HG03460 (cell line): ENCODE data around the gene FBXO41.

Source experiments
- ATAC-seq: cut with Tn5 transposase; IDR thresholded peaks from one replicate; pipeline ENCODE4 v1.9.1; 2021; ENCODE audit not compliant: unreplicated experiment

FBXO41 gene

GRCh38 chr2:73289304-73289703 is 5.0 kb upstream of the FBXO41 start:
- no peak for ATAC-seq

GRCh38 chr2:73286134-73286655 is 1.9 kb upstream of the FBXO41 start:
- ATAC-seq = no peak

GRCh38 chr2:73285159-73285739 is 971 bp upstream of the FBXO41 start:
- ATAC-seq = peak; percentile 58

- peak; percentile 15 for ATAC-seq
These were observed 558 bp downstream of the FBXO41 start for GRCh38 chr2:73283545-73284295.

- no peak for ATAC-seq
These were observed 1.2 kb downstream of the FBXO41 start for GRCh38 chr2:73282924-73283544.

- ATAC-seq = no peak
These were observed 3.0 kb downstream of the FBXO41 start for GRCh38 chr2:73281244-73281643.

GRCh38 chr2:73279852-73280251 is 4.4 kb downstream of the FBXO41 start:
- no peak for ATAC-seq

- ATAC-seq = no peak
These were observed 12.0 kb downstream of the FBXO41 start for GRCh38 chr2:73272270-73272669.

GRCh38 chr2:73269686-73270465 is 14.4 kb downstream of the FBXO41 start:
- ATAC-seq = no peak

- peak; percentile 82 for ATAC-seq
These were observed 15.2 kb downstream of the FBXO41 start for GRCh38 chr2:73268830-73269685.

- no peak for ATAC-seq
These were observed 15.9 kb downstream of the FBXO41 start for GRCh38 chr2:73268366-73268829.

GRCh38 chr2:73267008-73267407 is 17.3 kb downstream of the FBXO41 start:
- ATAC-seq = no peak

GRCh38 chr2:73266061-73266901 is 18.0 kb downstream of the FBXO41 start:
- no peak for ATAC-seq

GRCh38 chr2:73265298-73266060 is 18.8 kb downstream of the FBXO41 start:
- no peak for ATAC-seq

- ATAC-seq = no peak
These were observed 19.5 kb downstream of the FBXO41 start for GRCh38 chr2:73264783-73265182.

- no peak for ATAC-seq
These were observed 20.0 kb downstream of the FBXO41 start for GRCh38 chr2:73264332-73264606.

GRCh38 chr2:73263540-73264331 is 20.5 kb downstream of the FBXO41 start:
- ATAC-seq = no peak
